Measurements from ENCODE around the gene LAG3.

The LAG3 gene

GRCh38 chr12:6824901-6825381 lies 52.6 kb downstream of the LAG3 start:
- DNase-seq = no peak

DNA sequence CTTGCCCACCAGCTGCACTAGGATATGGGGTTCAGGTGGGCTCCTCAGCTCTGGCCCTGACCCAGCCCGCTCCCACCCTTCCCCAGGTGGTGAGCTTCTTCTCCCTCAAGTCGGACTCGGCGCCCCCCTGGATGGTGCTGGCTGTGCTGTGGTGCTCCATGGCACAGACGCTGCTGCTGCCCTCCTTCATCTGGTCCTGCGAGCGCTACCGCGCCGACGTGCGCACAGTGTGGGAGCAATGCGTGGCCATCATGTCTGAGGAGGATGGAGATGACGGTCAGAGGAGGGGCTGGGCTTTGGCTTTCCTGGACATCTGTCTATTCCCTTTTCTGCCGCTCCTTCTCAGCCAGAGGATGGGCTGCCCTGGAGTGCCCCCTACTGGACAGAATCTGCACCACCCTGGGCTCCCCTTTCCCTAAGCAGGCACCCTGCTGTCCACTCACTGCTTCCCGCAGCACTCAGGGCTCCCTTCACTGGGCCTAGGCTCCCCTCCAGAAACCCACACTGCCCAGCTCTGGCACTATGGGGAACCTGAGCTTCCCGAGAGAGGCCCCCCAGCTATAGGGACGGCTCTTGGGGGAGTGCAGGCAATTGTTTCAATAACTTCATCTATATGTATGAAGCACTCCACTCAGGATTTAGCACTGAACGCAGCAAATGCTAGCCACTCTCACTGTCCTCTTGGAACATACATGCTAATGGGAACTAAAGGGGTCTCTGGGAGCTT lies 53.2 kb downstream of the LAG3 start:
- peak; percentile 91 to 94 for DNase-seq

DNA sequence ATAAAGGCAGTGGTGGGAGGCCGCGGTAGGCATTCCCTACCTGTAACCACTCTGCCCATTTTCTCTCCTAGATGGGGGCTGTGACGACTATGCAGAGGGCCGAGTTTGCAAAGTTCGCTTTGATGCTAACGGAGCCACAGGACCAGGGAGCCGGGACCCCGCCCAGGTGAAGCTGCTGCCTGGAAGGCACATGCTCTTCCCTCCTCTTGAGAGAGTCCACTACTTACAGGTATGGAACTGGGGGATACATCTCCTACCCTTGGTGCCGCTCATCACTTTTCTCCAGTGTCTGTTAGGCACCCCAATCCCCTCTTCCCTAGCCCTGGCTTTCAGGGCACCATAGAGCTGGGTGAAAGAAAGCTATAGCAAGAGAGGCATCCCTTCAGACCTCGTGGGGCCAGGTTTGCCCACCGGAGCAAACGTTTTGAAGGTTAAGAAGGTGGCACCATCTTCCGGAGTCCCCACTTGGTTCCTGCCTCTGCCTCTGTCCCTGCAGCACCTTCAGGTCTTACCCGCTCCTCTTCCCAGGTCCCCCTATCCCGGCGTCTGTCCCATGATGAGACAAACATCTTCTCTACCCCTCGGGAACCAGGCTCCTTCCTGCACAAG lies 53.9 kb downstream of the LAG3 start:
- DNase-seq = no peak

DNA sequence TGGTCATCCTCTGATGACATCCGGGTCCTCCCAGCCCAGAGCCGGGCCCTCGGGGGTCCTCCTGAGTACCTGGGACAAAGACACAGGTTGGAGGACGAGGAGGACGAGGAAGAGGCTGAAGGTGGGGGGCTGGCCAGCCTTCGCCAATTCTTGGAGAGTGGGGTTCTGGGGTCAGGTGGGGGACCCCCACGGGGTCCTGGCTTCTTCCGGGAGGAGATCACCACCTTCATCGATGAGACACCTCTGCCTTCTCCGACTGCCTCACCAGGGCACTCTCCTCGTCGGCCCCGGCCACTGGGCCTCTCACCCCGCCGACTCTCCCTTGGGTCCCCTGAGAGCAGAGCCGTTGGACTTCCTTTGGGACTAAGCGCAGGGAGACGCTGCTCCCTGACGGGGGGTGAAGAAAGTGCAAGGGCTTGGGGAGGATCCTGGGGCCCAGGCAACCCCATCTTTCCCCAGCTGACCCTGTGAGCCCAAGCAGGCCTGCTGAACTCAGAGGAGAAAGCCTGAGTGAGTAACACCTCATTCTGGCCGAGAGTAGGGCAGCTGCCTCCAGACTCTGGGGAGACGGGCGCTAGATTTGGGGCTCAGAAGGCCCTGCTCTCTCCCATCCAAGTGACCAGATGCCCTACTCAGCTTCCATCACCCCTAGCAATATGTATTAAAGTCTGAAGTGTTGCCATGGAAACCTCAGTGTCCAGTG lies 54.6 kb downstream of the LAG3 start:
- DNase-seq = no peak

DNA sequence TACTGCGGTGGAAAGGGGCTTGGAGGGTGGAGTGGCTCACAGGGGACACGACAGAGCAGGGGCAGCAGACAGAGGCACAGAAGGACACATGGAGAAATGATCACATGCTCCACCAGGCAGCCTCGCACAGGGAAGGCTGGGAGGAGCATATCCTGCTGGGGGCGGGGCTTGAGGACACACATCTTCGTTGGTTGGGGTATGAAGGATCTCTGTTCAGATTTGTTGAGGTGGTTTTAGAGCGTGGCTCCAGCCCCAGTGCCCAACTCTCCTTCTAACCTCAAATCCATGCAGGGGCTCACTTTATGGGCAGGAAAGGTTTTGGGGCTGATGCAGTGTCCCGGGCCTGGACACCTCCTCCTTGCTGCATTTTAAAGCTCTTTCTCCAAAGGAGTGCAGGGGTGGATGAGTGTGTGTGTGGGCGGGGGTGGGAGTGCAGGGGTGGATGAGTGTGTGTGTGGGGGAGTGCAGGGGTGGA lies 55.2 kb downstream of the LAG3 start:
- DNase-seq = peak; percentile 78 to 81
